HEK293T (cell line): Measurements from ENCODE around the gene ABHD4.
A peak's percentile ranks its signal among the peaks of the same experiment; 100 is the strongest.
"Not testable (repeated sequence)": the region's sequence is repeated elsewhere in the genome, so short reads cannot be mapped to it uniquely, and the experiment has no call there.

Source experiments
- CTCF ChIA-PET: fragments of 350-600 bp; formaldehyde crosslinking; extraction: SDS; loops from one replicate; lab custom pipeline; 2021; ENCODE audit warnings: antibody characterized with exemption, inconsistent platforms; lab: Yijun Ruan, JAX
- POLR2A ChIA-PET: fragments of 350-600 bp; formaldehyde crosslinking; extraction: SDS; loops from one replicate; lab custom pipeline; 2020; ENCODE audit warnings: antibody characterized with exemption, inconsistent platforms; lab: Yijun Ruan, JAX
- DNase-seq: peaks from one replicate; pipeline ENCODE4 v3.0.0; 2012; ENCODE audit warnings: mixed read lengths; ENCODE audit errors: extremely low spot score
- ARNT ChIP-seq: fragments of 450-650 bp; IDR thresholded peaks from 2 replicates; pipeline ENCODE4 v1.6.1; 2017; ENCODE audit warnings: mild to moderate bottlenecking
- BHLHE40 ChIP-seq: fragments of 450-650 bp; IDR thresholded peaks from 2 replicates; pipeline ENCODE4 v1.6.1; 2016; ENCODE audit warnings: mild to moderate bottlenecking, moderate library complexity, borderline replicate concordance
- CTBP1 ChIP-seq: fragments of 450-650 bp; IDR thresholded peaks from 2 replicates; pipeline ENCODE4 v1.6.1; 2016; ENCODE audit warnings: borderline replicate concordance
- ELF4 ChIP-seq: fragments of 450-650 bp; IDR thresholded peaks from 2 replicates; pipeline ENCODE4 v1.6.1; 2017; ENCODE audit warnings: antibody characterized with exemption
- FOXA1 ChIP-seq: fragments of 450-650 bp; IDR thresholded peaks from 2 replicates; pipeline ENCODE4 v1.6.1; 2016; ENCODE audit warnings: mild to moderate bottlenecking
- FOXK2 ChIP-seq: fragments of 450-650 bp; IDR thresholded peaks from 2 replicates; pipeline ENCODE4 v1.6.1; 2016; ENCODE audit warnings: mild to moderate bottlenecking
- FOXM1 ChIP-seq: fragments of 450-650 bp; IDR thresholded peaks from 2 replicates; pipeline ENCODE4 v1.6.1; 2017; ENCODE audit warnings: mild to moderate bottlenecking, borderline replicate concordance
- HDGF ChIP-seq: fragments of 450-650 bp; IDR thresholded peaks from 2 replicates; pipeline ENCODE4 v1.6.1; 2017; ENCODE audit warnings: antibody characterized with exemption, borderline replicate concordance
- L3MBTL2 ChIP-seq: fragments of 450-650 bp; conservative IDR thresholded peaks from 2 replicates; pipeline ENCODE4 v1.6.1; 2016; ENCODE audit warnings: mild to moderate bottlenecking
- LEF1 ChIP-seq: fragments of 450-650 bp; IDR thresholded peaks from 2 replicates; pipeline ENCODE4 v1.6.1; 2017; ENCODE audit warnings: mild to moderate bottlenecking, borderline replicate concordance
- NFRKB ChIP-seq: fragments of 450-650 bp; IDR thresholded peaks from 2 replicates; pipeline ENCODE4 v1.6.1; 2016; ENCODE audit warnings: mild to moderate bottlenecking, moderate library complexity
- PKNOX1 ChIP-seq: fragments of 450-650 bp; IDR thresholded peaks from 2 replicates; pipeline ENCODE4 v1.6.1; 2016
- SP1 ChIP-seq: fragments of 450-650 bp; IDR thresholded peaks from 2 replicates; pipeline ENCODE4 v1.6.1; 2017
- SUZ12 ChIP-seq: fragments of 450-650 bp; IDR thresholded peaks from 2 replicates; pipeline ENCODE4 v1.6.1; 2016; ENCODE audit warnings: mild to moderate bottlenecking
- TARDBP ChIP-seq: fragments of 450-650 bp; IDR thresholded peaks from 2 replicates; pipeline ENCODE4 v1.6.1; 2016
- ZNF384 ChIP-seq: fragments of 450-650 bp; IDR thresholded peaks from 2 replicates; pipeline ENCODE4 v1.6.1; 2016

The ABHD4 gene

DNA sequence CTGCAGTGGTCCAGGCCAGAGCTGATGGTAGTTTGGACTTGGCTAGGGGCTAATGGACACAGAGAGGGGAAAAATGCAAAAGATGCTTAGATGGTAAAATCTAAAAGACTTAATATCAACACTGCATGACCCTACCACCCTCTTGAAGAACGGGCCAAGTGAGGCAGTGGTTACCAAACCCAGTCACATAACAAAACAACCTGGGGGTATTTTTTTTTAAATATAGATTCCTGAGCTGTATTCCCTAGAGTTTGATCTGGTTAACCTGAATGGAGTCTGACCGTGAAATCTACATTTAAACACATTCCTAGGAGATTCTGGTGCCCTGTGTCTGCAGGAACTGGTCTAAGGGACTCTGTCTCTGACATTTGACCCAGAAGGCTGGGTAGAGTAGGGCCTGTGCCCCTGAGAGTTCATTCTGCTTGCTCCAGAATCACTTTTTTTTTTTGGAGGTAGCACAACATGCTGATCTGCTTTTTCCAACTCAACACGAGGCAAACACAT is 15.7 kb downstream of the ABHD4 start:
- CTCF ChIA-PET = no interaction called here
- TF ChIP-seq L3MBTL2 (0 out of 2 replicates have a peak, but pooled peaks have one; percentile 24), FOXK2 (no peak)
- no peak for DNase-seq
- POLR2A ChIA-PET = interaction anchor here (1.5 kb wide), 1 partner anchor 15 kb away, joined by 6 read pairs; the partner anchor contains the start of gene ABHD4

DNA sequence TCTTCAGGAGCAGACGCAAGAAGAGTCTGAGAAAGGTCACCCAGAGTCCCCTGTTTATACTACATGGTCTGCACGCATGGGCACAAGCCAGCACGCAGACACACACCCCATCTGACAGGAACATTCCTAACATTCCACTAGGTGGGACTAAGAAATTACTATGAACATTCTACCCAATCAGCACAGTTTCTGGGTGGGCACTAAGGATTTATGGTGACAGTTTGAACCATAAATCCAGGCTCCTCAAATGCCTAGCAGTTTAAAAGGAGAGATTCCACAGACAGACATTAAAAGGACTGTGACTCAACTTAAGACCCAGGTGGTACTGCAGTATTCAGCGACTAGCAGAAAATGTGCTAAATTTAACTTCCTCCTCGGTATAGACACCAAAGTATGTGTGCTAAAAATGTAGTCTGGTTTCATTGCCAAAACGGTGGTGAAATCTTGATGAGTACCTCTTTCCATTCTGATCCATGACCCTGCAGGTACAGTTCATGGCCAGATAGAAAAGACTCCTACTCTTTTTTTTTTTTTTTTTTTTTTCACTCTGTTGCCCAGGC is 16.2 kb downstream of the ABHD4 start:
- ChIA-PET CTCF (no interaction called here), POLR2A (interaction anchor here (1.5 kb wide), 1 partner anchor 16 kb away, joined by 6 read pairs; the partner anchor contains the start of gene ABHD4)
- TF ChIP-seq FOXK2 (no peak), FOXA1 (no peak), SP1 (no peak), BHLHE40 (no peak), ARNT (peak; percentile 72; the same call in 1 of the 2 replicates), LEF1 (no peak), HDGF (no peak), FOXM1 (no peak), NFRKB (no peak), TARDBP (no peak), ZNF384 (no peak), PKNOX1 (peak; percentile 98), CTBP1 (0 out of 2 replicates have a peak, but pooled peaks have one; percentile 48)
- peak; percentile 71 for DNase-seq

GRCh38 chr14:22615765-22616164 is 17.7 kb downstream of the ABHD4 start:
- DNase-seq, POLR2A ChIA-PET, CTCF ChIA-PET: not testable (repeated sequence)

DNA sequence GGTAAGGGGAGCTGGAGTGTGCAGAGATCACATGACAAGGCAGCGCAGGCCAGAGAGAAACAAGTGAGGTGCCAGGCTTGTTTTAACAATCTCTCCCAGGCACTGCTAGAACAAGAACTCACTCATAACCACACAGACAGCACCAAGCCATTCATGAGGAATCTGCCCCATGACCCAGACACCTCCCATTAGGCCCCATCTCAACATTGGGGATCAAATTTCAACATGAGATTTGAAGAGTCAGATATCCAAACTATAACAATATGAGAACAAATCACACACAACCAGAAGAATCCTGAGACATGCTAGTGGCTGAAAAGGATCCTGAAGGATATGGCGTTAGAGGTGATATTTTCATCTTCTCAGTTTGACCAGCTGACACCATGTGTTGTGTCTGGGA is 24.2 kb downstream of the ABHD4 start:
- ChIA-PET POLR2A (no interaction called here), CTCF (no interaction called here)
- TF ChIP-seq TARDBP = no peak
- TF ChIP-seq FOXM1 = no peak
- TF ChIP-seq CTBP1 = no peak
- no peak for TF ChIP-seq SUZ12
- no peak for TF ChIP-seq PKNOX1
- TF ChIP-seq BHLHE40 = no peak
- TF ChIP-seq FOXA1 = no peak
- no peak for DNase-seq

- DNase-seq = no peak
- TF ChIP-seq L3MBTL2 (no peak), NFRKB (no peak), PKNOX1 (no peak), LEF1 (no peak), HDGF (no peak), ELF4 (no peak), SUZ12 (no peak), BHLHE40 (no peak), ARNT (no peak), TARDBP (no peak), ZNF384 (no peak), FOXM1 (no peak), SP1 (no peak), FOXA1 (no peak), CTBP1 (no peak), FOXK2 (no peak)
- POLR2A ChIA-PET = no interaction called here
- CTCF ChIA-PET = no interaction called here
Measured at GRCh38 chr14:22623047-22623446, 24.9 kb downstream of the ABHD4 start.

DNA sequence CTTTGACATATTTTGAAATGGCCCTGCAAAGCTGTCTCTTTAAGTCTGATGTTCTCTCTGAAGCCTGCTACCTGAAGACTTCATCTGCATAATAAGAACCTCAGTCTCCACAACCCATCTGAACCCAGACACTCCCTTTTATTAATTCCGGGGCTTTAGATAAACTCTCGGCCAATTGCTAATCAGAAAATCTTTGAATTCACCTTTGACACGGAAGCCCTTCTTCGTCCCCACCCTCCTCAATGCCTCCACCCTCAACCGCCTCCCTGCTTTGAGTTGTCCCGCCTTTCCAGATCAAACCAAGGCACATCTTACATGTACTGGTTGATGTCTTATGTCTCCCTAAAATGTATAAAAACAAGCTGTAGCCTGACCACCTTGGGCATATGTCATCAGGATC is 28.5 kb downstream of the ABHD4 start:
- DNase-seq = no peak
- POLR2A ChIA-PET = interaction anchor here (1.0 kb wide), 1 partner anchor 29 kb away, joined by 3 read pairs; the partner anchor contains the start of gene ABHD4
- TF ChIP-seq ZNF384 (no peak), FOXK2 (no peak)
- CTCF ChIA-PET = no interaction called here
